Activated CD4-positive, alpha-beta T cell treated with anti-CD3 and anti-CD28 coated beads, Interleukin-2, amount 50 U/mL, for 16 hours (primary cell): ENCODE measurements around the gene ELMO3.

Experiments used
- DNase-seq: peaks from one replicate; pipeline ENCODE4 v3.0.0-alpha.2; 2020

Gene ELMO3

DNA sequence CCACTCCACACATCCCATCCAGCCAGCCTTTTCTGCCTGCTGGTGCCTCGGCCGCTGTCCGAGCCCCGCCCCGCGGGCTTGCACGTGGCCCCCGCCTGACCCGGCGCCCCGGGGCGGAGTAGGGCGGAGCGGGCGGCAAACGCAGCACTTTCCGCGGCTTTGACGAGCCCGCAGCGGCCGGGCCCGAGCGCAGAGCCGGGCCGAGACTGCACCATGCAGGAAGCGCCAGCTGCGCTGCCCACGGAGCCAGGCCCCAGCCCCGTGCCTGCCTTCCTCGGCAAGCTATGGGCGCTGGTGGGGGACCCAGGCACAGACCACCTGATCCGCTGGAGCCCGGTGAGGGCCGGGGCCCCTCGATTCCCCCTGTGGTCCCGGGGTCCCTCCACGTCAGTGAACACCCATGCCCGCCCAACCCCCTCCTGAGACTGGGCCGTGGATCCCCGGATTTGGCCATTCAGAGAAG lies 34.3 kb upstream of the ELMO3 start, which contains the start of gene HSF4:
Gene HSF4 (plus strand): TSS at position 147 of the 463 bp plus-strand sequence. CDS start 67 bp downstream, at position 214.
- DNase-seq = no peak

DNA sequence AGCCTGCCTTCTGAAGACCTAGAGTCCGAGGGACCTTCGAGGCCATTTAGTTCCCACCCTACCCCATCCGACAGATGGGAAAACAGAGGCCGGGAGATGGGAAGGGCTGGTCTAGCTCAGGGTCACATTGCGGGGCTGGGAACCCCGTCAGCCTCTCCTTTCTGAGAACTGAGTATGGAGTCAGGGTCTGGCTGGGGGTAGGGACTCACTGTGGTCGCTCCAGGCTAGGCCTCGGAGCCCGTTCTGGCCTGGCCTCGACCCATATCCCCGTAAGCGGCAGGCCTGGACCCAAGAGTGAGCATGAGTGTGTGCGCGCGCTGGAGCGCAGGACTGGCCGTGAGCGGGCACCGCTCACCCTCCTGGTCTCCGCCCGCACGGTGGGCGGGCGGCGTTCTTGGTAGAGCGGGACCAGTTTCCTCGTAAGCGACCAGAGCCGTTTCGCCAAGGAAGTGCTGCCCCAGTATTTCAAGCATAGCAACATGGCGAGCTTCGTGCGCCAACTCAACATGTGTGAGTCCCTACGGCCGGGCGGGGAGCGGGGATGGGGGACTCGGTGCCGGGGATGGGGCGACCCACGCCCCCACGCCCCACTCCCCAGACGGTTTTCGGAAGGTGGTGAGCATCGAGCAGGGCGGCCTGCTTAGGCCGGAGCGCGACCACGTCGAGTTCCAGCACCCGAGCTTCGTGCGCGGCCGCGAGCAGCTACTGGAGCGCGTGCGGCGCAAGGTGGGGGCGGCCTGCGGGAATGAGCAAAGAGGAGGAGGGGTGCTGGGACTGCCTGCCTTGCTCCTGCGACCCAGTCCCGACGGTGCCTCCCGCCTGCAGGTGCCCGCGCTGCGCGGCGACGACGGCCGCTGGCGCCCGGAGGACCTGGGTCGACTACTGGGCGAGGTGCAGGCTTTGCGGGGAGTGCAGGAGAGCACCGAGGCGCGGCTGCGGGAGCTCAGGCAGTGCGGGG lies 33.5 kb upstream of the ELMO3 start:
- no peak for DNase-seq

DNA sequence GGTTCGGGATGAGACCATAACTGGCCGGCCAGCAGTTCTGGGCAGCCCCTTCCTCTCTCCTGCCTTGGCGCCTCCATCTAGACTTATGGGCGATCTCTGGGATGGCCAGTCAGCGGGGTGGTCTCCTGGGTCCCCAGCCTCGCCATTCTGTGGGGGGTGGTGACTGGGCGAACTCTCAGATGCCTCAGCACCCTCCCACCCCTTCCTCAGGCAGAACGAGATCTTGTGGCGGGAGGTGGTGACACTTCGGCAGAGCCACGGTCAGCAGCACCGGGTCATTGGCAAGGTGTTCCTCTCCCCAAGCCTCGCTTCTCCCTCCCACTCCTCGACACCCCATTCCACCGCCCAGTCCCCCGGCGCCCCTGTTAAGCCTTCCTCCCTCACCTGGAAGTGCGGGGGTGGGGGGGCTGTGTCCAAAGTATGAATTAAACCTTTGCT lies 32.8 kb upstream of the ELMO3 start:
- DNase-seq = no peak

DNA sequence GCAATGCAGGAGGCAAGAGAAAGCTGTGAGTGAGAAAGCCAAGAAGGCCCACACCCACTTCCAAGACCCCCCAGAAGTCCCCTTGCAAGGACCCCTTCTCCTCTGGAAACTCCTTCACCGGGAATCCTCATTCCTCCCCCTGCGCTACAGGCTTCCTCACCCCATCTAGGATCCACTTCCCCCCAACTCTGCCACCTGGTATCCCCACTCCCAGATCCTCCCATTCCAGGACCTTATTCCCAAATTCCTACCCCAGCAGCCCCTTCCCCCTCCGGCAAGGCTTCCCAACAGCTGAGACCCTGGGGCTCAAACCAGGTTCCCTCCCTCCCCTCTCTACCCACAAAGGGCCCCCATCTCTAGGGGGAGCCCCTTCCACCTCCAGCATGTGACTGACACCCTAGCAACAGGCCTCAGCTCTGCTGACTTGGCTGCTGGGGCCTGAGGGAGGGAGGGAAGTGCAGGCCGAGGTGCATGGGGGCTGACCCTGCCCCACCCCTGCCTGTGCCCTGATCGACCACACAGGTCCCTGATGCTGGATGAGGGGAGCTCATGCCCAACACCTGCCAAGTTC lies 32.2 kb upstream of the ELMO3 start:
- DNase-seq = no peak

DNA sequence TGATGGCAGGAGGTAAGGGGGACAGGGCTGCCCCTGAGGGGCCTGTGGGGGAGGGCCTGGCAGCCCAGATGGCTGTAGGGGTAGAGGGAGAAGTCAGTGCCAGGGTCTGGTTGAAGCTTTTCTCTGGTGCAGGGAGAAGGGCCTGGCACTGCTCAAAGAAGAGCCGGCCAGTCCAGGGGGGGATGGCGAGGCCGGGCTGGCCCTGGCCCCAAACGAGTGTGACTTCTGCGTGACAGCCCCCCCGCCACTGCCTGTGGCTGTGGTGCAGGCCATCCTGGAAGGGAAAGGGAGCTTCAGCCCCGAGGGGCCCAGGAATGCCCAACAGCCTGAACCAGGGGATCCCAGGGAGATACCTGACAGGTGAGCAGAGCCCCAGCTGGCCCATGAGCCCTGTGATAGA lies 31.3 kb upstream of the ELMO3 start:
- DNase-seq = no peak

DNA sequence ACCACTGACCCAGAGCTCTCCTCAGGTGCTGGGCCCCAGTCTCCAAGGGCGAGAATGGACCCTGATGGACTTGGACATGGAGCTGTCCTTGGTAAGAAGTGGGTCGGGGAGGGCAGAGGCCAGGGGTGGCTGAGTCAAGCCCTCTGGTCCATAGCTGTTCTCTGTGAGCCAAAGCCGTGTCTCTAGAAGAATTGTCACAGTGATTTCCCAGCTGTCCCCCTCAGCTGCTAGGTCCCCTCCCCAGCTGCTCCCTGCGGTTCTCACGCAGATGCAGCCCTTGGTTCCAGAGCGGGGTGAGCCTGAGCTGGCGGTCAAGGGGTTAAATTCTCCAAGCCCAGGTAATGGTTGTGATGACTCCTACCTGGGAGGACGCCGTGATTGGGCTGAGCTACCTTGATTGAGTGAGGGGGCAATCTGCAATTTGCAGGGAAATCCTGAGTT lies 29.9 kb upstream of the ELMO3 start:
- DNase-seq = no peak

DNA sequence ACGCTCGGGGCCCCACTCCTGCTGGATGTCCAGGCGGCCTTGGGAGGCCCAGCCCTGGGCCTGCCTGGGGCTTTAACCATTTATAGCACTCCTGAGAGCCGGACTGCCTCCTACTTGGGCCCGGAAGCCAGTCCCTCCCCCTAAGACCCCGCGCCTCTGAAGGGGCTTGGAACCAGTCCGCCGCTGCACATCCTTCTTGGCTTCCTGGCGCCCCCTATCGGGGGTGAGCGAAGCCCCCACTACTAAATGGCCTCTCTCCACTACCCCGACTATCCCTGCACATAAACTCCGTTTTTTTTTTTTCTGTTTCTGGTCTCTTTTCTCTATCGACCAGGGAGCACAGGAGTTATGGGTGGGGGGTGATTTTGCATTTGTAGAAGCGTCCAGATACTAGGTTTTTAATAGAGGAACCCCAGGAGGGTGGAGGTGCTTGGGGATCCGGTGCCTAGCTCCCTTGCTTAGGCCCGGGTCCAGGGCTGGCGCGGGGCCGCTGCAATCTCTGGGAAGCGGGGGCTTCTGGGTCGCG lies 29.2 kb upstream of the ELMO3 start:
- no peak for DNase-seq

DNA sequence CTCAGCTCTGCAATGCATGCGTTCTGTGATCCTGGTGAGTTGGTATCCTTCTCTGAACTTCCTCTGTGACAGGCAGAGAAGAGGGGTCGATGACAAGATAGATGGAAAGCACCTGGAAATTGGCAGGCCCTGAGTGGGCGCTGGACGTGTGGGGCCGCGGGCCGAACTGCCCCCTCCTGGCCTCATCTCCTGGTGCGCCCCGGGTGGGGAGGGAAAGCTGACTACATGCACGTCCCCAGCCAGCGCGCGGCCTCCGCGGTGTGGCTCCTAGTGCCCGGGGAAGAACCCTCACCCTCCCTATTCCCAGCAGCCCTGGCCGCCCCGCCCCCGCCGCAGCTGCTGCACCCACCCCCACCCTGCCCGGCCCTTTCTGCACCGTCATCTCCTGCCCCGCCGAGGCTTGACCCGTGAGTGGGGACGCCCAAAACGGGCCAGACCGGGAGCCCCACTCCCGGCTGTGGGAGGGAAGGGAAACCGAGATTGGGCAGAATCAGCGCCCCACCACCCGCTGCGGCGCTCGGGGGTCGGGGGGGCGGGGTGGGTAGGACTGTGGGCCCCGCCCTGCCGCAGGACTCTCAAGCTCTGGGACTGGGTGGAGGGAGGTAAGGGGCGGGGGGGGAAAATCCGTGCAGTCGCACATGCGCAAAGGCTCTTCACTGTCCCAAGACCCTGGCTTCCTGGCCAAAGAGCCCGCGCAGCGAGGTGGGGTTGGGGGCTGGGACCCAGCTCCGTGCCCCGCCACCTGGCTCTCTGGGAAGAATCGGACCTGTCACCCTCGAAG lies 28.6 kb upstream of the ELMO3 start, which contains the start of gene NOL3:
Gene NOL3 (plus strand): TSS at position 371 of the 781 bp plus-strand sequence.
- DNase-seq = peak; percentile 63

DNA sequence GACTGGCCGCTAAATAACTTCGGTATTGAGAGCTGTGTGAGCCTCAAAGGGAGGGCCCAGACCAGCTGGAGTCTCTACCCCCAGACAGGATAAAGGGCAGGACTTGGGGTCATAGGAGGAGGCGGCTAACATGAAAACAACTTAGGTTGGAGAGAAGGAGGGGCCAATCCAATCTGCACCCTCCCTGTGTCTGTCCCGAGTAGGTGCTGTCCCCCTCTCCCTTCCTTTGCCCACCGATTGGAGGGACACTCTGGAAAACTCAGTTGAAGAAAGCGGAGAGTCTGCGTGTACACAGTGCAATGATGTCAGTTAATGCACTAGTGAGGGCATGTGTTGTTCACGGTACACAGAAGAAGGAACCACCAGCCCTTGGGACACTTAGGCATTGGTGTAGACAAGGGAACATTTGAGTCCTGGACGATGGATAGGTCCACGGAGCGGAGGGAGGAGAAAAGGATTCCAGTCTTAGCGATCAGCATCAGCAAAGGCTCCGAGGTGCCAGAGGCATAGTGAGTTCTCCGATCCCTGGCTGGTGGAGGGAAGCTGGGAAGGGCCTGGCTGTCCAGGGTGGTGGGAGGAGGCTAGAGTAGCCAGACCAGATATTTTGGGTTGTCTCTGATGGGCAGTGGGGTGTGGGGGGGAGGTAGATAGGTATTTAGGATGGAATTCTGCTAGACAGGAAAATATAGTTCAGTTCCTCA lies 27.8 kb upstream of the ELMO3 start:
- no peak for DNase-seq

DNA sequence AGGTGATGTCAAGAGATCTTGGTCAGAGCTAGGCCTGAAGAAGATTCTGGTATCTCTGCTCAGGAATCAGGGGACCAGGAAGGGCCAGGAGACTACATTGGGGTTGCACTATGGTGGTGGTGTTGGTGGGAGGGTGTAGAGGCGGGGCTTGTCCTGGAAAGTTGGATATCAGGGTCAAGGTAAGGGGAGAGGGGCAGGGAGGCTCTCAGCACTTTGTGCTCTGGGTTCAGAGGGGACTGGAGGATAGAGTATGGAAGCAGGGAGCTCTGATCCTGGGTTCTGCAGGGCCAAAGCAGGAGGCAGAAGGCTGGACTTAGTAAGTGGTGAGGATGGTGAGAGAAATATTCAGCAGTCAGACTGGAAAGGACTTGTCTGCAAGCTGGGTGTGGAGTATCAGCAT lies 25.6 kb upstream of the ELMO3 start:
- no peak for DNase-seq

DNA sequence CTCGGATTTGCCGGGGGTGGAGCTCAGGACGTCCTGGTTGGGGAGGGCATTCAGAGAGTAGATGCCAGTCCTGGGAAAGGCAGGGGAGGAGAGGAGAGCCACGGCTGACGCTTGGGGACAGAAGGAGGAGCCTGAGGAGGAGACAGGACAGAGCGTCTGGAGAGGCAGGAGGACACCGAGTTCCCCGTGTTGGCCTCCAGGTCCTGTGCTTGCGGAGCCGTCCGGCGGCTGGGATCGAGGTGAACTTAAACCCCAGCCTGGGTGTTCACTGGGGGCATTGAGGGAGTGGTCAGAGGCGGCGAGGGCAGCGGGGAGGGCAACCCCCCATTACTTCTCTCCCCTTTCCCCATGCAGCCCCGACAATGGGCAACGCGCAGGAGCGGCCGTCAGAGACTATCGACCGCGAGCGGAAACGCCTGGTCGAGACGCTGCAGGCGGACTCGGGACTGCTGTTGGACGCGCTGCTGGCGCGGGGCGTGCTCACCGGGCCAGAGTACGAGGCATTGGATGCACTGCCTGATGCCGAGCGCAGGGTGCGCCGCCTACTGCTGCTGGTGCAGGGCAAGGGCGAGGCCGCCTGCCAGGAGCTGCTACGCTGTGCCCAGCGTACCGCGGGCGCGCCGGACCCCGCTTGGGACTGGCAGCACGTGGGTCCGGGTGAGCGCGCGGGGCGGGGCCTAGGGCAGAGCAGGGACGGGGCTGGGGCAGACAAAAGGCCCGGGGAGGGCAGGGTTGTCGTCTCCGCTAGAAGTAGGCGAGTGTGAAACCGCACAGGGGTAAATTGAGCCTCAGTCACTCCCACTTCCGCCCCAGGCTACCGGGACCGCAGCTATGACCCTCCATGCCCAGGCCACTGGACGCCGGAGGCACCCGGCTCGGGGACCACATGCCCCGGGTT lies 24.9 kb upstream of the ELMO3 start:
- DNase-seq = peak; percentile 75

DNA sequence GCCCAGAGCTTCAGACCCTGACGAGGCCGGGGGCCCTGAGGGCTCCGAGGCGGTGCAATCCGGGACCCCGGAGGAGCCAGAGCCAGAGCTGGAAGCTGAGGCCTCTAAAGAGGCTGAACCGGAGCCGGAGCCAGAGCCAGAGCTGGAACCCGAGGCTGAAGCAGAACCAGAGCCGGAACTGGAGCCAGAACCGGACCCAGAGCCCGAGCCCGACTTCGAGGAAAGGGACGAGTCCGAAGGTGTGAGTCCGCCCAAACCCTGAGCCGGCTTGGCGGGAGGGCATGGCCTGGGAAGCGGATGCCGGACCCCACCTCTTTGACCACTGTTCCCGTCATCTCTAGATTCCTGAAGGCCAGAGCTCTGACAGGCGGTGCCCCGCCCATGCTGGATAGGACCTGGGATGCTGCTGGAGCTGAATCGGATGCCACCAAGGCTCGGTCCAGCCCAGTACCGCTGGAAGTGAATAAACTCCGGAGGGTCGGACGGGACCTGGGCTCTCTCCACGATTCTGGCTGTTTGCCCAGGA lies 24.2 kb upstream of the ELMO3 start:
- DNase-seq = no peak

DNA sequence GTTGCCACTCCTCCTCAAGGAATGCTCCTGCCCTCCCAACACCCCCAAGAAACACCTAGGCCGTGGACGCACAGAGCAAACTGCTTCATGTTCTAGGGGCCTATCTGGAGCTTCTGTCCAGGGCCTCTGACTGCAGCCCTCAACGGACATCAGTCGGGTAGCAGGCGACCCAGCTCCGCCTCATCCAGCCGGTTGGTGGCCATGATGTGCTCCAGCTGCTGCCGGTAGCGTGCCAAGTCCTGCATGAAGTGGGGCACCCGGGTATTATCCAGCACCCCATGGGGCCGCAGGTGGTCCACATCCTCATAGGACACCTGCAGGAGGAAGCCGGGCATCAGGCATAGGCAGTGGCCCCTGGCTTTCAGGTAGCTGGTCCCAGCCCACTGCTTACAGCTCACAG lies 22.3 kb upstream of the ELMO3 start:
- DNase-seq = no peak

DNA sequence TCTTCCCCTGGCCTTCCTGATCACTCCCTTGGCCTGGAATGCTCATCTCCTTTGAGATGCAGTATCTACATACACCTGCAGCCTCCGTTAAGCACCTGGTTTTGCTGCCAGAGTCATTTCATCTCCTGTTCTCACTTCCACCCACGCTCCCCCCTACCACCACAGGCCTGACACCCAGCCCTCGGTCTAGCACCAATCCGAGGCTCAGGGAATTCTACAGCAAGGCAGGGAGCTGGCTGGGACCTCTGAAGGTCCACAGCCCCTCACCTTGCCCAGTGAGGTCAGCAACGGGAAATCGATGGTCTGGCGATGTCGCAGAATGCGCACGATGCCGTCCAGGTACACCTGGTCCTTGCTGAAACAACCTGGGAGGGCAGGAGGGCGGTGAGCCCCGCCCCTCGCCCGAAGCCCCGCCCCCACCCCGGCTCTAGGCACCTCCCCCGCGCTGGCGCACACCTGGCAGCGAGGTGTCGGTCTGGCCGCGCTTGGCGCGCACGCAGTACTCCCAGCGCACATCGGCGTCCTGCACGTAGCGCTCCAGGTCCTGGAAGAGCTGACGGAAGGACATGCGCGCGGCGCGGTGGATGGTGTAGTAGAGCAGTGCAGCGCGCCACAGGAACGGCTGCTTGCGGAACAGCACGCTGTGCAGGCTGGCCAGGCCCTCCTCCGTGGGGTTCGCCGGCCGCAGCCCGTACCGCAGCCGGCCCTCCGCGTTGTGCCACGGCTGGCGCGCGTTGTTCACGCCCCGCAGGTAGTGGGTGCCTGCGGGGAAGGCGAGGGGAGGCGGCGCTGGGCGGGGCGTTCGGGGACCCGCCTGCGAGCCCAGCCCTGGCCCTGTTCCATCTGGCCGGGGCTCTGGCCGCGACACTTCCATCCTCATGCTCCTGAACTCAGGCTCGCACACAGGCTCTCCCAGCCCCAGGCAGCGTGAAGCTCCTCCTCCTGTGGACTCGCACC lies 20.9 kb upstream of the ELMO3 start:
- peak; percentile 51 for DNase-seq

DNA sequence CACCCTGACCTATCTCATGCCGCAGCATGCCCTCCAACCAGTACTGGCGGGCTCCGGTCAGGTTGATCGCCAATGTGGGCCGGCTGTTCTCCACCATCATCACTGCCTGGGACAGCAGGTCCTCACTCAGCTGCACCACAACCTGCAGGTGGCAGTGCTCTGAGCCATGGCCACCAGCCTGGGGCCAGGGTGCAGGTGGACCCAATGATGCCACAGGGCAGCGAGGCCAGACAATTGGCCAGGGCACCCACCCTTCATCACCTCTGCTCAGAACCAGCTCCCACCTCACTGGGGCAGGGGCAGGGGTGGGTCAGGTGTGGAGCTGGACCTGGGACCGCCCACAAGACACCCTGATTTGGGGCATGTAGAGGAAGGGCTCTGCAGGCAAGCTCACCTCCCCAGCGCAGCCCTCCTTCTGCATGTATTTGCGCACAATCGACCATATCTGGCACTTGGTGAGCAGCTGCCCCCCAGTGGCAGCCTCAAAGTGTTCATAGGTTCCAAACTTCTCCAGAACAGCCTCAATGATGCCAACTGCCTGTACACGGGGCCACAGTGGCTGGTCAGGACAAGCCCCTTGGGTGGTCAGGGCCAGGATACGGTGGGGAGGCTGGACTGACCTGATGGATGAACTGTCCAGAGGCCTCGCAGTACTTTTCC lies 19.4 kb upstream of the ELMO3 start:
- no peak for DNase-seq

DNA sequence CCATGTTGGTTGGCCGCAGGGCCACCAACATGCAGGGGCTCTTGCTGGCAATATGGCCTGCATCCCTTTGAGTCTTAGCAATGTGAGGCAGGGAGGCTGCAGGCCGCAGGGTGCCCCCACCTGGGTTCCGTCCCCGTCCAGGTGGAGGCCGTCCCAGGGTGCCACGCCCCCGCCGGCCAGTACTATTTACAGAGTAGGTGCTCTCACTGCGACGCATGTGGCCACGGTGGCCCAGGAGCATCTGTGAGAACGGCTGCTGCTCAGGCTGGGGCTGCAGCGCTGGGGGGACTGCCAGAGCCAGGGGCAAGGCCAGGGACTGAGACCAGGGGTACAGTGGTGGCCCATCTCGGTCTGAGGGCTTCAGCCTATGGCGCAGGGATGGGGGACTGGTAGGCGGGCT lies 18.8 kb upstream of the ELMO3 start:
- DNase-seq = no peak

DNA sequence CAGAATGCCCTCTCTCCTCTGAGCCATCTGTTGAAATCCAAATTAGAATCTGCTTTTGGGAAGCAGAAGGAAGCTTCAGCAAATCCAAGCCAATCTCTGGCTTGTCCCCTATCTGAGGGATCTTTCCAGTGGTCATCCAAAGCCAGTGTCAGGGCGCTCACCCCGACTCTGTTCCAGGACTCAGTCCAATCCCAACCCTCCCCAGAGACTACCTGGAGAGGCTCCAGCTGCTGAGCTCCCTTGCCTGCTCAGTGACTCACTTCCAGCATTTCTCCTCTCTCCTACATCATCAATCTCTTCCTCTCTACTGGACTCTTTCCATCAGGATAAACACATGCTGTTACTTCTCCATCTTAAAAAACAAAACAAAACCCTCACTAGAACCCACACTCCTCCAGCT lies 17.6 kb upstream of the ELMO3 start:
- no peak for DNase-seq

DNA sequence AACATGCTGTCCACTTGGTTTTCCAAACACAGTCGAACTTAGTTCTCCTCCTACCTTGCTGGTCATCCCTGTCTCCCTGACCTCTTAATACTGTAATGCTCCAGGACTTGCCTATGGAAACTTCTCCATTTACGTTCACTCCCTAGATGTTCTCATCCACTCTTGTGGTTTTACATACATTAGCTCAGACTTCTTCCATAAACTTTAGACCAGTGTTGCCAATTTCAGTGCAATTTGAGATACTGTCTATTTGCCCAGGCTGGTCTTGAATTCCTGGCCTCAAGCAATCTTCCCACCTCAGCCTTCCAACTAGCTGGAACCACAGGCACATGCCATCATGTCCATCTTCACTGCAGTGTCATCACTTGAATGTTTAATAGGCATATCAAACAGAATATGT lies 16.6 kb upstream of the ELMO3 start:
- DNase-seq = no peak

DNA sequence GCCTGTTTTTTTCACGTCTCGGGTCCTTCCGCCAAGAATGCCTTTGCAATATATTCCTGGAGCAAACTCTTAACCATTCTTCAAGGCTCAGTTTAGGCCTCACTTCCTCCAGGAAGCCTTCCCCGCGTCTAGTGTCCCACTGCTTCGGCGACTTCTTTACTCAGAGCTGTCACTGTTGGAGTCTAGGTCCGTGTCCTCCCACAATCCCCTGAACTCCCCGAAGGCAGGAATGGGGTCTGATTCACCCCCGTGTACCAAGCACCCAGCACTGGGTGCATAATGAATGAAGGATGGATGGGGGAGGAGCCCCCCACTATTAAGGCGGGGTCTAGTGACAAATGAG lies 15.7 kb upstream of the ELMO3 start:
- DNase-seq = no peak
